OCI-LY3 (cell line): ENCODE data around the gene GALNT18.

ENCODE experiments used
- H2AFZ ChIP-seq: fragments of 200-600, 300-600 bp; shearing (Covaris generic); 2 replicates; pipeline ENCODE4 v1.6.0; 2014; ENCODE audit warnings: antibody characterized with exemption, low read depth, low read length
- H3K27ac ChIP-seq: fragments of 200-600, 300-600 bp; sonication (generic); 2 replicates; pipeline ENCODE4 v1.5.1; 2014; ENCODE audit warnings: mild to moderate bottlenecking, low read length, moderate library complexity, mixed read lengths
- H3K27me3 ChIP-seq: fragments of 200-600, 300-600 bp; sonication (generic); 2 replicates; pipeline ENCODE4 v1.6.1; 2014; ENCODE audit warnings: low read depth, low read length, mixed read lengths
- H3K36me3 ChIP-seq: fragments of 200-600, 300-600 bp; sonication (generic); replicated peaks from 2 replicates; pipeline ENCODE3; 2014; ENCODE audit warnings: low read depth, low read length, mixed read lengths
- H3K4me1 ChIP-seq: fragments of 300-600, 200-600 bp; sonication (generic); 2 replicates; pipeline ENCODE4 v1.6.1; 2014; ENCODE audit warnings: low read length, mixed read lengths
- H3K4me2 ChIP-seq: fragments of 200-600, 300-600 bp; sonication (generic); 2 replicates; pipeline ENCODE4 v1.6.1; 2014; ENCODE audit warnings: low read length, mixed read lengths
- H3K4me3 ChIP-seq: fragments of 300-600, 200-600 bp; sonication (generic); 2 replicates; pipeline ENCODE4 v1.5.1; 2014; ENCODE audit warnings: antibody characterized with exemption, mild to moderate bottlenecking, low read length, moderate library complexity
- H3K79me2 ChIP-seq: fragments of 300-600, 200-600 bp; shearing (Covaris generic); 2 replicates; pipeline ENCODE4 v1.6.1; 2014; ENCODE audit warnings: mild to moderate bottlenecking, low read length, mixed read lengths
- H3K9ac ChIP-seq: fragments of 300-600, 200-600 bp; shearing (Covaris generic); 2 replicates; pipeline ENCODE4 v1.6.0; 2014; ENCODE audit warnings: mild to moderate bottlenecking, low read length, moderate library complexity
- H3K9me3 ChIP-seq: fragments of 200-600, 300-600 bp; shearing (Covaris generic); 2 replicates; pipeline ENCODE4 v1.6.1; 2014; ENCODE audit warnings: low read length, mixed read lengths; ENCODE audit not compliant: insufficient read depth
- H4K20me1 ChIP-seq: fragments of 200-600, 300-600 bp; sonication (generic); 2 replicates; pipeline ENCODE4 v1.6.1; 2016; ENCODE audit warnings: low read length, mixed read lengths; ENCODE audit not compliant: insufficient read depth
- EZH2phosphoT487 ChIP-seq: fragments of 200-600 bp; shearing (Covaris generic); IDR thresholded peaks from 2 replicates; pipeline ENCODE4 v1.6.1; 2018; ENCODE audit warnings: antibody characterized with exemption, mixed run types, low read depth
- TF ChIP-seq, protein P1 (sequence below): fragments of 200-600, 300-600 bp; sonication (generic); IDR thresholded peaks from 2 replicates; pipeline ENCODE4 v1.5.1; 2014; ENCODE audit warnings: antibody characterized with exemption, low read length, low read depth

The GALNT18 gene

GRCh38 chr11:11657218-11657955 is 35.6 kb upstream of the GALNT18 start:
- peaks cover 31% of the 10 kb centered on the region for H3K27me3 ChIP-seq
- no peaks in the 10 kb centered on the region for H3K9me3 ChIP-seq
- H3K9ac ChIP-seq = no peak overlapping the region
- no peaks in the 10 kb centered on the region for H3K36me3 ChIP-seq
- no peak for TF ChIP-seq EZH2phosphoT487
- no peak overlapping the region for H3K4me2 ChIP-seq
- H3K79me2 ChIP-seq = no peaks in the 10 kb centered on the region
- no peaks in the 10 kb centered on the region for H4K20me1 ChIP-seq
- H3K27ac ChIP-seq = no peak overlapping the region
- H3K4me3 ChIP-seq = no peak overlapping the region
- no peak overlapping the region for H2AFZ ChIP-seq
- peaks cover 5% of the 10 kb centered on the region for H3K4me1 ChIP-seq

DNA sequence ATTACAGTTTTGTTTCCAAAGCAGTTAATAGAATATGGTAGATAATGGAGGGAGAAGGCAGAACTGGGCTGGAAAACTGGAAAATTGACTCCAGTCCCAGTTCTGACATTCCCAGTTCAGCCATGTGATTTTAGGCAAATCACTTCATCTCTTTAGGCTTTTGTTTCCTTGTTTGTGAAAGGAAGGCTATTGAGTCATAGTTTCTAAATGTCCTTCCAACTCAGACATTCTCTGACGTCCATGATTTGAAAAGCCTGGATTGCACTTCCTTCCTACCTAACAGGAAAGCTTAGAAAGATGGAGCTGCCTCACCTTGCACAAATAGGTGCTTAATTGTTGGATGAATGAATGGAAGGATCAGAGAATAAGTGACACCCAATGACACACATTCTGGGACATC is 19.8 kb upstream of the GALNT18 start:
- no peaks in the 10 kb centered on the region for H3K79me2 ChIP-seq
- no peak overlapping the region for H3K27ac ChIP-seq
- H2AFZ ChIP-seq = no peak overlapping the region
- TF ChIP-seq, protein P1, sequence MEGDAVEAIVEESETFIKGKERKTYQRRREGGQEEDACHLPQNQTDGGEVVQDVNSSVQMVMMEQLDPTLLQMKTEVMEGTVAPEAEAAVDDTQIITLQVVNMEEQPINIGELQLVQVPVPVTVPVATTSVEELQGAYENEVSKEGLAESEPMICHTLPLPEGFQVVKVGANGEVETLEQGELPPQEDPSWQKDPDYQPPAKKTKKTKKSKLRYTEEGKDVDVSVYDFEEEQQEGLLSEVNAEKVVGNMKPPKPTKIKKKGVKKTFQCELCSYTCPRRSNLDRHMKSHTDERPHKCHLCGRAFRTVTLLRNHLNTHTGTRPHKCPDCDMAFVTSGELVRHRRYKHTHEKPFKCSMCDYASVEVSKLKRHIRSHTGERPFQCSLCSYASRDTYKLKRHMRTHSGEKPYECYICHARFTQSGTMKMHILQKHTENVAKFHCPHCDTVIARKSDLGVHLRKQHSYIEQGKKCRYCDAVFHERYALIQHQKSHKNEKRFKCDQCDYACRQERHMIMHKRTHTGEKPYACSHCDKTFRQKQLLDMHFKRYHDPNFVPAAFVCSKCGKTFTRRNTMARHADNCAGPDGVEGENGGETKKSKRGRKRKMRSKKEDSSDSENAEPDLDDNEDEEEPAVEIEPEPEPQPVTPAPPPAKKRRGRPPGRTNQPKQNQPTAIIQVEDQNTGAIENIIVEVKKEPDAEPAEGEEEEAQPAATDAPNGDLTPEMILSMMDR = no peak
- TF ChIP-seq EZH2phosphoT487 = no peak
- H3K27me3 ChIP-seq = peaks cover 49% of the 10 kb centered on the region
- H4K20me1 ChIP-seq = no peaks in the 10 kb centered on the region
- H3K9me3 ChIP-seq = no peaks in the 10 kb centered on the region
- H3K4me1 ChIP-seq = no peaks in the 10 kb centered on the region
- H3K4me2 ChIP-seq = no peak overlapping the region
- no peaks in the 10 kb centered on the region for H3K36me3 ChIP-seq
- no peak overlapping the region for H3K4me3 ChIP-seq
- H3K9ac ChIP-seq = no peak overlapping the region

DNA sequence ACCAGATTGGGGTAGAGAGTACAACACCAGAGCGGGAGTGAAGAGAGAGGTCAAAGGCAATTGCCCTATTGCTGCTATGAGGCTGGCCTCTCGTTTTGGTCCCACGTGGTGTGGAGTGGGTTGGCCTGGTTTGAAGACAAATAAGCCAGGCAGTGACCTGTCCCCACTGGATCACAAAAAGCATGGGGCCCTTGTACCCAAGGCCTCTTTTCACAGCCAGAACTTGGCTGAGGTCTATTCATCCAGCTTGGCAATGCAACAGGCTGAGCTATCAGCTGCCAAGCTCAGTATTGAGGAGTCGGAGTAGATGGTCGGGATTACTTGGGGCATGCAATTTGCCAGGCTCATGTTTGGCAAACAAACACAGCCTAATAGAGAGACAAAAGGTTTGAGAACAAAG is 19.2 kb upstream of the GALNT18 start:
- TF ChIP-seq, protein P1 = no peak
- no peak for TF ChIP-seq EZH2phosphoT487
- Histone ChIP-seq H3K9ac (no peak overlapping the region), H2AFZ (no peak overlapping the region), H3K27me3 (peaks cover 51% of the 10 kb centered on the region), H4K20me1 (no peaks in the 10 kb centered on the region), H3K4me1 (no peaks in the 10 kb centered on the region), H3K27ac (no peak overlapping the region), H3K36me3 (no peaks in the 10 kb centered on the region), H3K9me3 (no peaks in the 10 kb centered on the region), H3K4me3 (no peak overlapping the region), H3K79me2 (no peaks in the 10 kb centered on the region), H3K4me2 (no peak overlapping the region)

DNA sequence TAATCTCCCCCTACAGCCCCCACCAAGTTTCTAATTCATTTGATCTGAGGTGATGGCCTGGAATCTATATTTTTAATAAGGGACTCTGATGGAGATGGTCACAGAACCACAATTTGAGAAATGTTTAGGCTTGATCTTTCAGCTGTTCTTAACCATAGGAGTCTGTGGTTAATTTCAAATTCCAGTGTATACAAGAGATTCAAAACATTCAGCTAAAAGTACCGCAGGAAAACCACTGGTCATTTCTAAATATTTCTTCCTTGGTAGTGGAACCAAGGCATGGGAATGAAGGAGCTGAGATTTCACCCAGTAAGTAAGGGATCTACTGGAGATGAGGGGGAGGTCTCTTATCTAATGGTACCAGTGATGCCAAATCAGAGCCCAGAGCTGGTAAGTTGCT is 18.3 kb upstream of the GALNT18 start:
- H3K9ac ChIP-seq = no peak overlapping the region
- TF ChIP-seq EZH2phosphoT487 = no peak
- TF ChIP-seq, protein P1 = no peak

More for the DNA sequence above, 18.3 kb upstream of the GALNT18 start:
- Histone ChIP-seq H3K4me1 (no peaks in the 10 kb centered on the region), H3K9me3 (no peaks in the 10 kb centered on the region), H2AFZ (no peak overlapping the region), H3K27ac (no peak overlapping the region), H3K4me3 (no peak overlapping the region), H3K27me3 (peaks cover 48% of the 10 kb centered on the region), H3K36me3 (no peaks in the 10 kb centered on the region), H3K79me2 (no peaks in the 10 kb centered on the region), H3K4me2 (no peak overlapping the region), H4K20me1 (no peaks in the 10 kb centered on the region)
